K562 (cell line): ENCODE measurements around the gene CREB3L1. TPM values are rescaled to one million over a fixed set of nuclear protein-coding genes. Genes with fewer than 3 reads are reported as not detected.
A peak's percentile ranks its signal among the peaks of the same experiment; 100 is the strongest.

Experiments used
- CHD7 ChIP-seq: fragments of 200-600 bp; sonication (generic); IDR thresholded peaks from one replicate; pipeline ENCODE4 v1.6.1; 2012; ENCODE audit warnings: mild to moderate bottlenecking, low read depth, low read length, inconsistent platforms
- HMG20B ChIP-seq: fragments of 250-450 bp; sonication (Bioruptor Pico); IDR thresholded peaks from 2 replicates; pipeline ENCODE4 v1.5.0; 2021; ENCODE audit warnings: mild to moderate bottlenecking
- KAT8 ChIP-seq: fragments of 450-650 bp; IDR thresholded peaks from 2 replicates; pipeline ENCODE4 v1.6.1; 2016; ENCODE audit warnings: low read depth, mild to moderate bottlenecking
- MCM7 ChIP-seq, 2 experiments: fragments of 450-650 bp; IDR thresholded peaks; 2 replicates each; pipeline ENCODE4 v1.6.1; 2016 to 2018
- NCOA2 ChIP-seq, 2 experiments: fragments of 450-650 bp; IDR thresholded peaks; 2 replicates each; pipeline ENCODE4 v1.6.1; 2018; ENCODE audit warnings: mild to moderate bottlenecking in 2 of 2, moderate library complexity in 1 of 2; ENCODE audit not compliant: partially characterized antibody in 2 of 2
- RBM15 ChIP-seq: fragments of 200-400 bp; formaldehyde crosslinking; IDR thresholded peaks from 2 replicates; pipeline ENCODE4 v1.6.1; 2018; ENCODE audit warnings: mild to moderate bottlenecking, low read length, moderate library complexity; ENCODE audit not compliant: insufficient read depth
- SIN3A ChIP-seq, 2 experiments: fragments of 150-350 bp in 1 of 2; IDR thresholded peaks; 2 replicates each; pipeline ENCODE4 v1.6.1; 2011 to 2016; ENCODE audit warnings: borderline replicate concordance in 2 of 2, low read depth in 2 of 2, low read length in 2 of 2, mild to moderate bottlenecking in 2 of 2, moderate library complexity in 2 of 2; ENCODE audit not compliant: control insufficient read depth in 1 of 2
- SRF ChIP-seq, 2 experiments: fragments of 250-450, 450-650 bp in 1 of 2; sonication (Bioruptor Pico) in 1 of 2; sonication (generic) in 1 of 2; formaldehyde crosslinking; IDR thresholded peaks; 2 replicates each; pipeline versions ENCODE4 v1.5.0 to v1.5.1; 2020 to 2022; ENCODE audit warnings: mild to moderate bottlenecking in 1 of 2, missing genetic modification reagents in 1 of 2
- TEAD2 ChIP-seq: fragments of 450-650 bp; IDR thresholded peaks from 2 replicates; pipeline ENCODE4 v1.6.1; 2016; ENCODE audit warnings: missing genetic modification characterization, control low read depth, missing compliant biosample characterization
- ZNF121 ChIP-seq: sonication (generic); formaldehyde crosslinking; conservative IDR thresholded peaks from 2 replicates; pipeline ENCODE4 v1.8.0; 2022; ENCODE audit warnings: missing genetic modification reagents
- ZNF24 ChIP-seq: fragments of 450-650 bp; IDR thresholded peaks from 2 replicates; pipeline ENCODE4 v1.6.1; 2016
- ZNF253 ChIP-seq: fragments of 250-450 bp; sonication (Bioruptor Pico); conservative IDR thresholded peaks from 2 replicates; pipeline ENCODE4 v1.6.1; 2021; ENCODE audit warnings: mild to moderate bottlenecking
- ZNF274 ChIP-seq: IDR thresholded peaks from 2 replicates; pipeline ENCODE4 v1.6.1; 2011; ENCODE audit warnings: low read depth, mild to moderate bottlenecking, low read length, moderate library complexity, borderline replicate concordance
- ZNF75A ChIP-seq: fragments of 450-650 bp; formaldehyde crosslinking; IDR thresholded peaks from 2 replicates; pipeline ENCODE4 v1.4.0; 2020; ENCODE audit warnings: mild to moderate bottlenecking
- polyA plus RNA-seq, 8 experiments: library from polyadenylated mRNA; depleted of rRNA in 4 of 8; stranded (reverse) in 5 of 8; unstranded in 3 of 8; fragments of >200 nt; fragmentation: Nextera tagmentation in 2 of 8; fragmentation: Illumina TruSeq in 1 of 8; extraction: Ambion mirVana in 2 of 8; extraction: Trizol in 1 of 8; gene quantifications; 2 replicates each; pipeline versions ENCODE4 v1.2.1 to v1.2.3, GENCODE V29; 2011 to 2014; ENCODE audit warnings: inconsistent platforms in 1 of 8, missing spikeins in 1 of 8
- total RNA-seq, 7 experiments: library from RNA; depleted of rRNA in 6 of 7; stranded (reverse); fragments of >200 nt in 6 of 7; fragmentation: Illumina TruSeq in 2 of 7; extraction: Trizol in 2 of 7; gene quantifications; 2 replicates each; pipeline versions ENCODE4 v1.2.1 to v1.2.3, GENCODE V29; 2011 to 2021; ENCODE audit warnings: low replicate concordance in 1 of 7

Gene CREB3L1
- total and polyA plus RNA-seq, 9 of the 15 experiments (the other 6 are each of a cell fraction or from before 2014, with no cell fraction given): 1.2 to 27.6 (median 3.7) TPM

GRCh38 chr11:46237248-46238077, 40.0 kb upstream of the CREB3L1 start (continued):
- no peak for TF ChIP-seq CHD7
- TF ChIP-seq ZNF75A: no peak
- TF ChIP-seq TEAD2 (tag): no peak
- no peak for TF ChIP-seq ZNF274
- peak in 1 of 2 experiments; percentile 65; a peak in 1 of 4 replicates for TF ChIP-seq SIN3A (IDR thresholded peaks at IDR 0.05; ENCODE audit: borderline replicate concordance in 2 of 2, control insufficient read depth in 1 of 2, low read depth in 2 of 2, low read length in 2 of 2)
- TF ChIP-seq SRF (CRISPR knock-in tag; IDR thresholded peaks at IDR 0.05): 0 out of 4 replicates have a peak, but pooled peaks of 1 of the 2 experiments have one; percentile 48
- TF ChIP-seq ZNF253 (CRISPR knock-in tag): no peak
- TF ChIP-seq RBM15: no peak
- no peak for TF ChIP-seq ZNF121 (CRISPR knock-in tag)
- no peak for TF ChIP-seq ZNF24
- no peak for TF ChIP-seq HMG20B (CRISPR knock-in tag)
- no peak for TF ChIP-seq KAT8
- no peak for TF ChIP-seq NCOA2 (IDR thresholded peaks at IDR 0.05; ENCODE audit: partially characterized antibody in 2 of 2)
- 0 out of 4 replicates have a peak, but pooled peaks of 1 of the 2 experiments have one; percentile 69 for TF ChIP-seq MCM7 (IDR thresholded peaks at IDR 0.05)
